NCI-H774 (cell line): Measurements from ENCODE around the gene CD53.

Source experiments
- DNase-seq: peaks from one replicate; lab custom pipeline; 2025; lab: John Stamatoyannopoulos, UW

The CD53 gene

GRCh38 chr1:110876748-110877341, 3.9 kb downstream of the CD53 start:
- DNase-seq, result no peak

- DNase-seq, result no peak
These were observed 4.4 kb downstream of the CD53 start for GRCh38 chr1:110877364-110877763.

- DNase-seq, result no peak
These were observed 4.8 kb downstream of the CD53 start for GRCh38 chr1:110877776-110878175.

GRCh38 chr1:110878591-110878990, 5.6 kb downstream of the CD53 start:
- no peak for DNase-seq

- DNase-seq, result no peak
These were observed 6.0 kb downstream of the CD53 start for GRCh38 chr1:110878993-110879392.

- no peak for DNase-seq
These were observed 7.0 kb downstream of the CD53 start for GRCh38 chr1:110879758-110880606.

- no peak for DNase-seq
These were observed 7.9 kb downstream of the CD53 start for GRCh38 chr1:110880708-110881374.

- no peak for DNase-seq
These were observed 15.1 kb downstream of the CD53 start for GRCh38 chr1:110888049-110888448.

GRCh38 chr1:110888641-110889040, 15.7 kb downstream of the CD53 start:
- no peak for DNase-seq

- DNase-seq, result no peak
These were observed 17.7 kb downstream of the CD53 start for GRCh38 chr1:110890474-110891196.

GRCh38 chr1:110893908-110894490, 21.1 kb downstream of the CD53 start:
- DNase-seq, result no peak

- no peak for DNase-seq
These were observed 23.1 kb downstream of the CD53 start for GRCh38 chr1:110896090-110896489.

GRCh38 chr1:110897681-110898080, 24.7 kb downstream of the CD53 start:
- no peak for DNase-seq

GRCh38 chr1:110898734-110899457, 25.9 kb downstream of the CD53 start:
- DNase-seq, result no peak

- no peak for DNase-seq
These were observed 26.5 kb downstream of the CD53 start for GRCh38 chr1:110899458-110899843.

- DNase-seq, result no peak
These were observed 30.0 kb downstream of the CD53 start for GRCh38 chr1:110902820-110903463.

- DNase-seq, result no peak
These were observed 31.0 kb downstream of the CD53 start for GRCh38 chr1:110903853-110904500.

- no peak for DNase-seq
These were observed 39.8 kb downstream of the CD53 start for GRCh38 chr1:110912784-110913183.

GRCh38 chr1:110914676-110915075, 41.7 kb downstream of the CD53 start:
- no peak for DNase-seq

GRCh38 chr1:110915804-110916203, 42.9 kb downstream of the CD53 start:
- DNase-seq, result no peak
